HG02642 (cell line): ENCODE measurements around the gene YTHDF2.
A peak's percentile ranks its signal among the peaks of the same experiment; 100 is the strongest.
"Not testable (repeated sequence)": the region's sequence is repeated elsewhere in the genome, so short reads cannot be mapped to it uniquely, and the experiment has no call there.

Experiments
- ATAC-seq: cut with Tn5 transposase; IDR thresholded peaks from one replicate; pipeline ENCODE4 v1.9.1; 2021; ENCODE audit warnings: mild to moderate bottlenecking; ENCODE audit not compliant: unreplicated experiment, poor library complexity

YTHDF2 gene

DNA sequence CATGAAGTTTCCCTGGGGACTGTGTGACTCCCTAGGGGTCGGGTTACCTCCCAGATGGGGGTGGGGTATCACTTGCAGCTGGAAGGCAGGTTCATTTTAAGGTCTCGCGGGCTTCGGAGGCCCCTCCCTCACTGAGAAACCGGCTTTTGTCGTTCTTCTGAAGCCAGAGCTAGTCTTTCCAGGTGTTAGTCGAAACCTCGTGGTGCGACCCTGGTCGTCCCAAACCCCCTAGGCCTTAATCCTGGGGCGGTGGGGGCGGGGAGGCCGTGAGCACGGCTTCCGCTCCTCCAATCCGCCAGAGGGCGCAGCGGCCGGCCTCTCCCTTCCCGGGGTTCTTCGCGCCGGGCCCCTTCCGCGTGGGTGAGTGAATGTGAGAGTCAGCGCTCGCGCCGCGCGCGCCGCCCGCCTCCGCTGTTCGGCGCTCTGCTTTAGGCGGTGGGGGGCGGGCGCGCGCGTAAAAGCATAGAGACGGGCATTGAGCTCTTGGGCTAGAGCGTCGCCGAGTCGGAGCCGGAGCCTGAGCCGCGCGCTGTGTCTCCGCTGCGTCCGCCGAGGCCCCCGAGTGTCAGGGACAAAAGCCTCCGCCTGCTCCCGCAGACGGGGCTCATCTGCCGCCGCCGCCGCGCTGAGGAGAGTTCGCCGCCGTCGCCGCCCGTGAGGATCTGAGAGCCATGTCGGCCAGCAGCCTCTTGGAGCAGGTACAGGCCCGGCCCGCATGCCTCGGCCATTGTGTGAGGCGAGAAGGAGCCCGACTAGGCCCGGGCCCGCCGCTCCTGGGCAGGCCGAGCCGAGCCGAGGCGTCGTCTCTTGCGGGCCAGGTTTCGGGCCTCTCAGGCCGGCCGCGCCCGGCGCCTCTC lies at the start of gene YTHDF2:
TSS of gene YTHDF2 (plus strand) at position 491 of the 857 bp plus-strand sequence. CDS start at position 672, 181 bp downstream.
- peak; percentile 89 for ATAC-seq

DNA sequence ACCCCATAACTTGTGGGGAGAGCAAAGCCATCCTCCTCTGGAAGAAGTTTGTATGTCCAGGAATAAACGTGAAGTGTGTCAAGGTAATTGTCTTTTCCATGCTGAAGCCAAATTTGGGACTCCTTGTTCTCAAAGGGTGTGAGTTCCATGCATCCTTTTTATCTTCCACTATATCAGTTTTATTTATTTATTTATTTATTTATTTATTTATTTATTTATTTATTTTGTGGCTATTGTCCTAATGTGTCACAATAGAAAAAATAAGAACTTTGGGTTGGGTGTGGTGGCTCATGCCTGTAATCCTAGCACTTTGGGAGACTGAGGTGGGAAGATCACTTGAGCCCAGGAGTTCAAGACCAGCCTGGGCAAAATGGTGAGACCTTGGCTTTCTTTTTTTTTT lies 45.1 kb upstream of the YTHDF2 start:
- ATAC-seq, result not testable (repeated sequence)

- no peak for ATAC-seq
Measured at GRCh38 chr1:28703629-28704028, 33.1 kb upstream of the YTHDF2 start.

GRCh38 chr1:28716336-28716735 lies 20.4 kb upstream of the YTHDF2 start:
- no peak for ATAC-seq

- ATAC-seq, result no peak
Measured at GRCh38 chr1:28718166-28718565, 18.6 kb upstream of the YTHDF2 start.

DNA sequence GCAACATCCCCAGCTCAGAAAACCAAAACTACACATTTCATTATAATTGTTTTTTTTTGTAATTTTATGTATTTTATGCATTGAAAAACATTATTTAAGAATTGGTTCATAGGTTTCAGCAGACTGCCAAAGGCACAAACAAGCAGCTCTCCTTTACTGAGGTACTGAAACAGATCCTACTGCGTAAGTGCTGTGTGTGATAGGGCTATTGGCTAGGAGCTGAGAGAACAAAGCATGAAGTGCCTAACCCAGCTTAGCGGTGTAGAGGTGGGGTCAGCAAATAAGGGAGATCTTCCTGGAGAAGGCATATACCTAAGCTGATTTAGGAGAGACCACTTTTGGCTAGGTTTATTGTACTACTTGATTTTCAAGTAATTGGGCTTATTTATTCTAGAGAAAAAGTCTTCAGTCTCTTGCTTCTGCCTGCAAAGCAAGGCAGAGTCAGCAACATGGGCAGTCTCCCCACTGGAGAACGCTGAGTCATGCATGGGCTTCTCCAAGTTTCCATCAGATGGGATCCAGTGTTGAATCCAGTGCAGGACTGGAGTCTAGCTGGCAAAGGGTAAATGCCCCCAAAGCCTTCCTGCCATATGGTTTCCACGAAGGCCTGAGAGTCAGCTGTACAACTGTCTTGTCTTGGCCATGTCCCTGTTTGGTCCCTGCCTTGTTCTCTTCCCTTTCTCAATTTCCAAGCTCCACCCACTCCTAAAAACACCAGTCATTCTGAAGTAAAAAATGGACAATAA lies 18.0 kb upstream of the YTHDF2 start:
- no peak for ATAC-seq

GRCh38 chr1:28719332-28719619 lies 17.5 kb upstream of the YTHDF2 start:
- ATAC-seq, result no peak

DNA sequence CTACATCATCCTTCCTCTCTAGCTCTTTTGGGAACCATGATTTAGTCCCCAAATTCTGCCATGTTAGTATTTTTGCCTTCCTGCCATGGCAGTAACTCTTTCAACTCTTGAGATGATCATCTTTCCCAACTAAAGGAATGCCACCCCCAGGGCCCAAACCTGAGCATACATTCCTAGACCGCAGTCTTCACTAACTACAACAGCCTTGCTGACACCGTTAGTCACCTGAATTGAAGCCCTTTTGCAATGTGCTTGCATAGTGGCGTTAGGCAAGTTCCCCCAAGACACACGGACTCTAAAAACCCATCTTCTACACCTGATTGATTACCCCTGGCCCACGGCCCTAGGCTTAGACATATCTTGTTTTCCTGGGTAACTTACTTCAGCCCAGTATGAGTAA lies 16.4 kb upstream of the YTHDF2 start:
- ATAC-seq, result no peak

- not testable (repeated sequence) for ATAC-seq
Measured at GRCh38 chr1:28721927-28722326, 14.8 kb upstream of the YTHDF2 start.

DNA sequence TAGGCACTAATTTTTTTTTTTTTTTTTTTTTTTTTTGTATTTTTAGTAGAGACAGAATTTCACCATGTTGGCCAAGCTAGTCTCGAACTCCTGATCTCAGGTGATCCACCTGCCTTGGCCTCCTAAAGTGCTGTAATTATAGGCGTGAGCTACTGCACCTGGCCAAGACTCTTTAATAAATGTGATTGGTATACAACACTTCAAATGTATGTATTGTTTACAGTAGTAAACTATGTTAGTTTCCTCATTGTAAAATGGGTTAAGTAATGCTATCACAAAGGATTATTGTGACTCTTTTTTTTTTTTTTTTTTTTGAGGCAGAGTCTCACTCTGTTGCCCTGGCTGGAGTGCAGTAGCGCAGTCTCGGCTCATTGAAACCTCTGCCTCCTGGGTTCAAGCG lies 11.4 kb upstream of the YTHDF2 start:
- ATAC-seq, result not testable (repeated sequence)

- ATAC-seq, result no peak
Measured at GRCh38 chr1:28735961-28736449, 735 bp upstream of the YTHDF2 start.

DNA sequence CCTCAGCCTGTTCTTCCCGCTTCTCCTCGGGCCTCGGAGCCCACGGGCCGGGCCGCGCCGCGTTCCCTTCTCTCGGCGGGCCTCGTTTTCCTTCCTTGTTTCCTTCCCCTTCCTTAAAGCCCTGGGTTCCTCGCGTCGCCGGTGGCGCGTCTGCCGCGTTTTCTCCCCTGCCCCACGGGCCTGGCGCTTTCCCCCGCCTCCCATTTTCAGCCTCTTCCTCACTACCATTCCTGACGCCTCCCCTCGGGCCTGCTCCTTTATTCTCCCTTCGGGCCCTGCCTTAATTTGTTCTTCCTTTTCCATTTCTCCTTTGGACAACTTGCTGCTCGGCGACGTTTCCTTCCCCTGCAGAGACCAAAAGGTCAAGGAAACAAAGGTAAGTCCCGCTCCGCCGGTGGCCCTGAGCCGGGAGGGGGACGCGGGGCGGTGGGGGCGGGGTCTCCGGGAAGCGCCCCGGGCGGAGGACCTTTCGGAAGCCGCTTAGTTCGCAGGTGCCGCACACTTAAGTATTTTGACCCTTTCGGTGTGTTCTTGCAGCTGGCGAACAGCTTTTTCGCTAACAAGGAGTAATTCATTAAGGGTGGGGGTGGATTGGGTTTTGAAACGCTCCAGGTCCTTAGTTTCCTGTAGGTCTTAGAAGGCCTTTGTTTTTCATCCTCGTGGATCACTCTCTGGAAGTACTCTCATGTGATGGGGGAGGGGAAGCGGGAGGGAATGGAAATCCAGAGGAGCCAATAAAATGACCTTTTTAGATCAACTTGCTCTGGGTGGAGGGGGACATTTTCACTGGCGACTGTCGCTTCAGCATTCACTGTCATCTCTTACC lies 780 bp downstream of the YTHDF2 start:
- ATAC-seq, result peak; percentile 23

- no peak for ATAC-seq
Measured at GRCh38 chr1:28740118-28740517, 3.4 kb downstream of the YTHDF2 start.

GRCh38 chr1:28744184-28744583 lies 7.4 kb downstream of the YTHDF2 start:
- ATAC-seq, result no peak

DNA sequence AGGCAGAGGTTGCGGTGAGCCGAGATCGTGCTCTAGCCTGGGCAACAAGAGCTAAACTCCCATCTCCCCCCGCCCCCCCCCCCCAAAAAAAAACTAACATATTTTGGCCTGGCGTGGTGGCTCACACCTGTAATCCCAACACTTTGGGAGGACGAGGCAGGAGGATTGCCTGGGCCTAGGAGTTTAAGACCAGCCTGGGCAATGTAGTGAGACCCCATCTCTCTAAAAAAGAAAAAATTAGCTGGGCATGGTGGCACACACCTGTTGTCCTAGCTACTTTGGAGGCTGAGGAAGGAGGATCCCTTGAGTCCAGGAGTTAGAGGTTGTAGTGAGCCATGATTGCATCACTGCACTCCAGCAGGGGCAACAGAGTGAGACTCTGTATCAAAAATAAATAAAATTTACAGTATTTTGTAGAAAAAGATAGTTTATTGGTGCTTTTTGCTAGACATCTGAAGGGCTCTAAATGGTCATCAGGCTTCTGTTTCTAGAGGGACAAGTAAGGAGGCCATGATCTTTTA lies 9.0 kb downstream of the YTHDF2 start:
- no peak for ATAC-seq

GRCh38 chr1:28750330-28750729 lies 13.6 kb downstream of the YTHDF2 start:
- no peak for ATAC-seq

GRCh38 chr1:28750771-28751294 lies 14.1 kb downstream of the YTHDF2 start:
- not testable (repeated sequence) for ATAC-seq

DNA sequence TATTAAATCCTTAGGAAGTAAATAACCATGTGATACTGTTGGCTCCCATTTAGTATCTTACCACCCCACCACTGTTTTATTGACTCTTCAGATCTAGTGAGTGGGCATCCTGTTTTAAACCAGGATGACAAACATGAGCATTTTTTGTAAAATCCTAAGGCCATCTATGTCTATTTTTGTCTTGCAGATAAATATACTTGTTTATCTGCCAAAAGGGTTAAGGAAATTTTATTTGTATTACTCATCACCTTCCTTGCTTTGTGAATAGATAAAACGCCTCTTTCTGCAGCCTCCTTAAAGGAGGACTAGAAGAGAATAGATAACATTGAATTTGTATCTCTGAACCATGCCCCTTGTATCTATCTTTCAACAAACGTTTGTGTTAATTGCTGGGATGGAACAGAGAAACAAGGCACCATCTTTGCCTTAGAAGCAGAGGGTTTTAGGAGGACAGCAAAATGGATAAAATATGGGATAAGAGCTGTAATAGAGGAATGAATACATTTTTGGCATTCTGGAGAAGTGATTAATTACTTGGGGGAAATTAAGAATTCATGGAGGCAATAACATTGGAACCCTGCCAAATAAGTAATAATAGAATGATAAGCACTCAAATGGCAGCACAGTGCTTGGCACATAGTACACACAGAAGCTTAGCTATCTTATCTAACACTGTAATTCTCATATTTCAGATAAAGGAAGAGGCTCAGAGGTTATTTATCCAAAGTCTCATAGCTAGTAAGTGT lies 14.7 kb downstream of the YTHDF2 start:
- ATAC-seq, result no peak

DNA sequence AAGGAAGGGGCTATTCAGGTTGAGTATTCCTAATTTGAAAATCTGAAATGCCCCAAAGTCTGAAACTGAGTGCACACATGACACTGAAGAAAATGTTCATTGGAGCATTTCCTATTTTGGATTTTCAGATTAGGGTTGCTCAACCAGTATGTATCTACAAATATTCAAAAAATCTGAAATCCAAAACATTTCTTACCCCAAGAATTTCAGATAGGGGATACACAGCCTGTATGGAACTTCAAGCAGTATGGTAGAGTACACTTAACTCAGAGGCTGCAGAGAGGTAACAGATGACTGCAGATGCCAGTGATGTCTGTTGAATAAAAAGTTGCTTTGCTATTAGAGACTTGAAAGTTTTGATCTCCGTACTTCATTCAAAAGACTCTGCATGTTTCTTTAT lies 19.0 kb downstream of the YTHDF2 start:
- ATAC-seq, result no peak

DNA sequence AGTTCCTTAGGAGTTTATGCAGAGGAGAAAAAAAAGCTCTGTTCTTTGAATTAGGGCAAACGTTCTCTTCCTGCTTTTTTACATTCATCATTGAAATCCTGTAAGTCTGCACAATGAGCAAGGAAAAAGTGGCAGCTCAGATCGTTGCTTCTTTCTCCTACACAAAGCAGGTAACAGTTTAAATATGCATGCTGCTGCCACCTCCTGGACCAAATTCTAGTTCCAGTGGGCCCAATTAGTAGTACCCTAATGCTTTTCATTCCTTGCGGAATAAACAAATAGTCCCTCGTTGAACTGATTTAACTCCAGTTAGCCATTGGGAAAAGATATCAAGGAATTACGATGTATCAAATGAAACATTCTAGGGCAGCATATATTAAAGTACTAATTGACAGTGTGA lies 20.1 kb downstream of the YTHDF2 start:
- ATAC-seq, result no peak
